Vagina (tissue), 2 donors: ENCODE results near the gene LAMA1. TPM values are rescaled to one million over a fixed set of nuclear protein-coding genes. Genes with fewer than 3 reads are reported as not detected.

Experiments
- DNase-seq, 2 donors: peaks; one replicate each; pipeline ENCODE4 v3.0.0-alpha.2; 2017; ENCODE audit errors: extremely low spot score in 2 of 2
- H3K27ac ChIP-seq: fragments of 200-600 bp; sonication (generic); one replicate; pipeline ENCODE4 v1.5.1; 2019
- H3K27me3 ChIP-seq: fragments of 200-600 bp; sonication (generic); one replicate; pipeline ENCODE4 v1.5.1; 2019
- H3K36me3 ChIP-seq, 2 donors: fragments of 200-600 bp; sonication (generic); one replicate each; pipeline ENCODE4 v1.5.1; 2017 to 2019
- H3K4me1 ChIP-seq: fragments of 200-600 bp; sonication (generic); one replicate; pipeline ENCODE4 v1.5.1; 2019
- H3K4me3 ChIP-seq, 2 donors: fragments of 200-600 bp; sonication (generic); 1 replicate in 1 of 2; 2 replicates in 1 of 2; pipeline ENCODE4 v1.5.1; 2016 to 2019
- H3K9me3 ChIP-seq: fragments of 200-600 bp; sonication (generic); one replicate; pipeline ENCODE4 v1.5.1; 2019
- POLR2A ChIP-seq, 2 donors: fragments of 450-650 bp; IDR thresholded peaks; one replicate each; pipeline ENCODE4 v1.6.1; 2017; ENCODE audit warnings: antibody characterized with exemption in 2 of 2, mild to moderate bottlenecking in 2 of 2, moderate library complexity in 2 of 2
- POLR2AphosphoS5 ChIP-seq, 2 donors: sonication (generic); formaldehyde crosslinking; IDR thresholded peaks; one replicate each; pipeline ENCODE4 v1.9.0; 2017; ENCODE audit warnings: antibody characterized with exemption in 2 of 2, mild to moderate bottlenecking in 2 of 2, low read depth in 1 of 2; ENCODE audit not compliant: insufficient read depth in 1 of 2
- intact Hi-C: fragments of 100-400 bp; cut with DNase I; formaldehyde crosslinking; loops from one replicate; pipeline ENCODE4 v1.15.1; 2023
- total RNA-seq: library from RNA; depleted of rRNA; stranded (reverse); fragments of >200 nt; gene quantifications from one replicate; pipeline ENCODE4 v1.2.3, GENCODE V29; 2016
- TF ChIP-seq, protein P1 (sequence below), 3 experiments: fragments of 450-650 bp in 2 of 3; fragments of 200-600 bp in 1 of 3; sonication (generic) in 1 of 3; IDR thresholded peaks; one replicate each; pipeline ENCODE4 v1.5.1; 2017 to 2019; ENCODE audit warnings: antibody characterized with exemption in 3 of 3, mild to moderate bottlenecking in 2 of 3, moderate library complexity in 2 of 3

LAMA1 gene
- total RNA-seq, 1 donor from 2014 or later = 1.5 TPM

DNA sequence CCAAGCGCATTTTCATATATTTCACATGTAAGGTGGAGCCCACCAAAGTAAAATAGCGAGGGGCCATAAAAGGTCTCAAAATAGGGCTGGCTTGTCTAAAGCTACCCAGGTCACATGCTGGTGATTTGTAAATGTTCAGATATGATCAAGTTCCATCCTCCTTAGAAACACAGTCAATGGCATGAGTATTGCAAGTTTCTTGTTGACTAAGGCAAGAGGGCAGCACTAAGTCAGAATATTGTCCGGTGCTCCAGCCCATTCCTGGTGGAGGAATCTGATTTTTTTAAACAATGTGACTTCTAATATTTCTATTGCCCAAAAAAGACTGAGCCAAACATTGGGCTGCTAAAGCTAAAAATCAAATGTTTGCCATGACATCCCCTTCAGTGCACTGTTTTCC lies 85.1 kb downstream of the LAMA1 start:
- Histone ChIP-seq H3K4me3 (no peak overlapping the region), H3K27me3 (no peaks in the 10 kb centered on the region), H3K36me3 (no peaks in the 10 kb centered on the region), H3K4me1 (no peaks in the 10 kb centered on the region), H3K27ac (no peak overlapping the region), H3K9me3 (no peaks in the 10 kb centered on the region)
- TF ChIP-seq POLR2AphosphoS5 (IDR thresholded peaks at IDR 0.05; ENCODE audit: insufficient read depth in 1 of 2, low read depth in 1 of 2) (no peak), POLR2A (IDR thresholded peaks at IDR 0.05) (no peak)
- TF ChIP-seq, protein P1, sequence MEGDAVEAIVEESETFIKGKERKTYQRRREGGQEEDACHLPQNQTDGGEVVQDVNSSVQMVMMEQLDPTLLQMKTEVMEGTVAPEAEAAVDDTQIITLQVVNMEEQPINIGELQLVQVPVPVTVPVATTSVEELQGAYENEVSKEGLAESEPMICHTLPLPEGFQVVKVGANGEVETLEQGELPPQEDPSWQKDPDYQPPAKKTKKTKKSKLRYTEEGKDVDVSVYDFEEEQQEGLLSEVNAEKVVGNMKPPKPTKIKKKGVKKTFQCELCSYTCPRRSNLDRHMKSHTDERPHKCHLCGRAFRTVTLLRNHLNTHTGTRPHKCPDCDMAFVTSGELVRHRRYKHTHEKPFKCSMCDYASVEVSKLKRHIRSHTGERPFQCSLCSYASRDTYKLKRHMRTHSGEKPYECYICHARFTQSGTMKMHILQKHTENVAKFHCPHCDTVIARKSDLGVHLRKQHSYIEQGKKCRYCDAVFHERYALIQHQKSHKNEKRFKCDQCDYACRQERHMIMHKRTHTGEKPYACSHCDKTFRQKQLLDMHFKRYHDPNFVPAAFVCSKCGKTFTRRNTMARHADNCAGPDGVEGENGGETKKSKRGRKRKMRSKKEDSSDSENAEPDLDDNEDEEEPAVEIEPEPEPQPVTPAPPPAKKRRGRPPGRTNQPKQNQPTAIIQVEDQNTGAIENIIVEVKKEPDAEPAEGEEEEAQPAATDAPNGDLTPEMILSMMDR (IDR thresholded peaks at IDR 0.05) = no peak
- intact Hi-C loops = no loop called here
- DNase-seq = no peak

DNA sequence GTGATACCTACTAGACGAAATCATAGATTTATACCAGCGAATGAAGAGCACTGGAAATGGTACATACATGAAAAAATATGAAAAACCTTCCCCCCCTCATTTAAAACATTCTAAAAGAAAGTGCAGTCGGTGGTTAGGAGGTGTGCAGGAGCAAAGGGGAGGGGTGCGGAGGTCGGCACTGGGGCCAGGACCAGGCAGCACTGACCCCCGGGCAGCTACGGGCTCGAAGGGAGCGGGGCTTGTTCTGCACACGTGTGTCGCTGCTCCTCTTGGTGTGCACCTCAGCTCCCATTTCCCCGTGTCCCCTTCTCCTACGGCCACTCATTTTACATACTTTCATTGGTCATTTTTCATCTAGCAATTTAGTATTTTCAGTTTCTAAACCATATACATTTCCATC lies 89.0 kb downstream of the LAMA1 start:
- intact Hi-C loops = no loop called here
- no peak for DNase-seq
- H3K27ac ChIP-seq = no peak overlapping the region
- H3K9me3 ChIP-seq = no peaks in the 10 kb centered on the region
- no peaks in the 10 kb centered on the region for H3K4me1 ChIP-seq
- no peak overlapping the region for H3K4me3 ChIP-seq
- TF ChIP-seq, protein P1 (IDR thresholded peaks at IDR 0.05) = no peak
- no peak for TF ChIP-seq POLR2AphosphoS5 (IDR thresholded peaks at IDR 0.05; ENCODE audit: insufficient read depth in 1 of 2, low read depth in 1 of 2)
- TF ChIP-seq POLR2A (IDR thresholded peaks at IDR 0.05) = no peak
- no peaks in the 10 kb centered on the region for H3K36me3 ChIP-seq
- no peaks in the 10 kb centered on the region for H3K27me3 ChIP-seq

DNA sequence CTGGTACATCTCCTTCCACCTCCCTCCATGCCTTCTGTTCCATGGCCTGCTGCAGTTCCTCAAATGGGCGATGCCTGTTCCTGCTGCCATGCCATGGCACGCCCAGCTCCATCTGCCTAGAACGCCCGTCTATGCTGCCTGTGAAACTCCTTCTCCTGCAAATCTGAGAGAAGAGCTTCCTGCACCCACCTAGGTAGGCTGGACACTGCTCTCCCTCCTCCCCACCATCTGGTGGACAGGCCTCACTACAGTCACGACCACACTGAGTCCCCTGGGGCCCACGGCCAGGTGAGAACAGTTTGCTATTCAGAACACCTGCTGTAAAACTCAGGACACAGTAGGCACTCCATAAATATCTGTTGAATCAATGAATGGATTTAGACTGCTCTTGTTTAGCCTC lies 92.4 kb downstream of the LAMA1 start:
- H3K4me1 ChIP-seq = no peaks in the 10 kb centered on the region
- intact Hi-C loops = no loop called here
- no peak overlapping the region for H3K4me3 ChIP-seq
- H3K36me3 ChIP-seq = no peaks in the 10 kb centered on the region
- H3K9me3 ChIP-seq = no peaks in the 10 kb centered on the region
- H3K27me3 ChIP-seq = no peaks in the 10 kb centered on the region
- TF ChIP-seq, protein P1 (IDR thresholded peaks at IDR 0.05) = no peak
- TF ChIP-seq POLR2A (IDR thresholded peaks at IDR 0.05) = no peak
- TF ChIP-seq POLR2AphosphoS5 (IDR thresholded peaks at IDR 0.05; ENCODE audit: insufficient read depth in 1 of 2, low read depth in 1 of 2) = no peak
- H3K27ac ChIP-seq = no peak overlapping the region
- DNase-seq = no peak

DNA sequence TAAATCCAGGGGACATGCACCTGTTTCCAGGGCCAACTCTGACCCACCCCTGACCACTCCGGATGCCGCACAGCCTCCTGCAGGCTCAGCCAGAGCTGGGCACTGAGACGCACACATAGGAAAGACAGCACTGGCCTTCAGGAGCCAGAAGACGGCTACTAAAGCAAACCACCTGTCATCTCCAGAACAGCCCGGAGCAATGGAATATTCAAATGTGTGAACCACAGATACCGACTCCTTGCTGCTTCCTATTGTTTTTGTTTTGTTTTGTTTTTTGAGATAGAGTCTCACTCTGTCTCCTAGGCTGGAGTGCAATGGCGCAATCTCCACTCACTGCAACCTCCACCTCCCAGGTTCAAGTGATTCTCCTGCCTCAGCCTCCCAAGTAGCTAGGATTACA lies 94.0 kb downstream of the LAMA1 start:
- Histone ChIP-seq H3K27me3 (no peaks in the 10 kb centered on the region), H3K4me1 (no peaks in the 10 kb centered on the region), H3K9me3 (no peaks in the 10 kb centered on the region), H3K27ac (no peak overlapping the region), H3K4me3 (no peak overlapping the region), H3K36me3 (no peaks in the 10 kb centered on the region)
- intact Hi-C loops = no loop called here
- TF ChIP-seq POLR2AphosphoS5 (IDR thresholded peaks at IDR 0.05; ENCODE audit: insufficient read depth in 1 of 2, low read depth in 1 of 2) (no peak), POLR2A (IDR thresholded peaks at IDR 0.05) (no peak)
- TF ChIP-seq, protein P1 (IDR thresholded peaks at IDR 0.05) = no peak
- no peak for DNase-seq

DNA sequence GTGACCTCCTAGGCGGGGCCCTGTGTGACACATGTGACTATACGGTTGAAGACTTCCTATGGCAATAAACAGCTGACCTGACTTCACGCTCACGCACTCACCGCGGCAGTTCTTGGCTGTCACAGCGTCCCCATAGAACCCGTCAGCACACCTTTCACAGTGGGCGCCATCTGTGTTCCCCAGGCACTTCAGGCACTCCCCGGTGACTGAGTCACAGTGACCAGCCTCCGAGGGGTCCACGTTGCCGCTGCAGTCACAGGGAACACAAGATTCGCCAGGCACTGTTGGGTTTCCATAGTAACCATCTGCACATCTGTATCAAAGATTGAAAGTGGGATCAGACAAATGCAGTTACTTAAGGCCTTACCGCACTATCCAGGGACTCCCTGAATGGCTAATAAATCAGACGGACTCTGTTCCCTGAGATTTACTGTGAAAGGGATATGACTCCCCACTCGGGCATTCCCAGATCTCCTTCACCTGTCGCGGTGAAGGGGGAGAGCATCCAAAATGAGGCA lies 94.5 kb downstream of the LAMA1 start:
- no peak overlapping the region for H3K27ac ChIP-seq
- no peaks in the 10 kb centered on the region for H3K27me3 ChIP-seq
- H3K36me3 ChIP-seq = no peaks in the 10 kb centered on the region
- no peaks in the 10 kb centered on the region for H3K4me1 ChIP-seq
- no peak for DNase-seq
- intact Hi-C loops = no loop called here
- H3K9me3 ChIP-seq = no peaks in the 10 kb centered on the region
- H3K4me3 ChIP-seq = no peak overlapping the region
- TF ChIP-seq POLR2AphosphoS5 (IDR thresholded peaks at IDR 0.05; ENCODE audit: insufficient read depth in 1 of 2, low read depth in 1 of 2) (no peak), POLR2A (IDR thresholded peaks at IDR 0.05) (no peak)
- TF ChIP-seq, protein P1 (IDR thresholded peaks at IDR 0.05) = no peak
